ENCODE data around the gene TLDC2.

TLDC2 gene

GRCh38 chr20:36916199-36916598 lies 40.3 kb downstream of the TLDC2 start:
- Histone ChIP-seq H3K79me2 (ENCODE audit: control insufficient read depth, insufficient read depth, low read length) (no peaks in the 10 kb centered on the region), H2AK5ac (ENCODE audit: low read length) (no peak overlapping the region), H3K27me3 (ENCODE audit: insufficient read depth, low read length, poor library complexity) (no peaks in the 10 kb centered on the region), H3K4me1 (ENCODE audit: control insufficient read depth, low read depth, low read length) (no peaks in the 10 kb centered on the region), H3K56ac (ENCODE audit: low read length) (no peak overlapping the region), H3K9ac (ENCODE audit: low read length) (no peak overlapping the region), H3K4ac (ENCODE audit: low read depth, low read length) (no peak overlapping the region), H3K23ac (ENCODE audit: low read length) (no peak overlapping the region), H2BK15ac (replicated peaks; ENCODE audit: low read depth) (no peak overlapping the region), H3K4me3 (ENCODE audit: low read length) (no peak overlapping the region), H4K5ac (ENCODE audit: low read length) (no peak overlapping the region), H2BK120ac (ENCODE audit: low read depth, low read length) (no peak overlapping the region), H3K27ac (ENCODE audit: low read depth, low read length) (no peak overlapping the region), H3K18ac (ENCODE audit: low read length) (no peak overlapping the region), H2BK5ac (ENCODE audit: low read length) (no peak overlapping the region), H3K36me3 (ENCODE audit: control insufficient read depth, insufficient read depth, low read length) (no peaks in the 10 kb centered on the region), H4K8ac (ENCODE audit: low read depth, low read length) (no peak overlapping the region), H3K4me2 (ENCODE audit: low read length) (no peak overlapping the region), H3K79me1 (ENCODE audit: low read length) (no peaks in the 10 kb centered on the region)
- no peak for DNase-seq
- no CpG with 5 or more reads among the region's 2 CpGs for WGBS (ENCODE audit: extremely low coverage, insufficient coverage, low lambda C conversion rate)

- Histone ChIP-seq H3K79me1 (ENCODE audit: low read length) (no peaks in the 10 kb centered on the region), H3K4me1 (ENCODE audit: control insufficient read depth, low read depth, low read length) (no peaks in the 10 kb centered on the region), H2BK120ac (ENCODE audit: low read depth, low read length) (no peak overlapping the region), H3K9ac (ENCODE audit: low read length) (no peak overlapping the region), H2BK5ac (ENCODE audit: low read length) (no peak overlapping the region), H3K4me2 (ENCODE audit: low read length) (no peak overlapping the region), H2BK15ac (replicated peaks; ENCODE audit: low read depth) (no peak overlapping the region), H2AK5ac (ENCODE audit: low read length) (no peak overlapping the region), H4K8ac (ENCODE audit: low read depth, low read length) (no peak overlapping the region), H4K5ac (ENCODE audit: low read length) (no peak overlapping the region), H3K27me3 (ENCODE audit: insufficient read depth, low read length, poor library complexity) (no peaks in the 10 kb centered on the region), H3K4ac (ENCODE audit: low read depth, low read length) (no peak overlapping the region), H3K27ac (ENCODE audit: low read depth, low read length) (no peak overlapping the region), H3K4me3 (ENCODE audit: low read length) (no peak overlapping the region), H3K36me3 (ENCODE audit: control insufficient read depth, insufficient read depth, low read length) (no peaks in the 10 kb centered on the region), H3K79me2 (ENCODE audit: control insufficient read depth, insufficient read depth, low read length) (no peaks in the 10 kb centered on the region), H3K23ac (ENCODE audit: low read length) (no peak overlapping the region), H3K56ac (ENCODE audit: low read length) (no peak overlapping the region), H3K18ac (ENCODE audit: low read length) (no peak overlapping the region)
- WGBS (ENCODE audit: extremely low coverage, insufficient coverage, low lambda C conversion rate), result no CpG with 5 or more reads among the region's 6 CpGs
- DNase-seq, result no peak
Measured at GRCh38 chr20:36917240-36917639, 41.3 kb downstream of the TLDC2 start.

GRCh38 chr20:36917943-36918342 lies 42.0 kb downstream of the TLDC2 start:
- Histone ChIP-seq H3K18ac (ENCODE audit: low read length) (no peak overlapping the region), H2BK5ac (ENCODE audit: low read length) (no peak overlapping the region), H2BK15ac (replicated peaks; ENCODE audit: low read depth) (no peak overlapping the region), H3K36me3 (ENCODE audit: control insufficient read depth, insufficient read depth, low read length) (no peaks in the 10 kb centered on the region), H3K4ac (ENCODE audit: low read depth, low read length) (no peak overlapping the region), H3K27ac (ENCODE audit: low read depth, low read length) (no peak overlapping the region), H3K56ac (ENCODE audit: low read length) (no peak overlapping the region), H3K23ac (ENCODE audit: low read length) (no peak overlapping the region), H3K4me1 (ENCODE audit: control insufficient read depth, low read depth, low read length) (no peaks in the 10 kb centered on the region), H4K8ac (ENCODE audit: low read depth, low read length) (no peak overlapping the region), H3K4me2 (ENCODE audit: low read length) (no peak overlapping the region), H3K4me3 (ENCODE audit: low read length) (no peak overlapping the region), H2BK120ac (ENCODE audit: low read depth, low read length) (no peak overlapping the region), H3K79me2 (ENCODE audit: control insufficient read depth, insufficient read depth, low read length) (no peaks in the 10 kb centered on the region), H4K5ac (ENCODE audit: low read length) (no peak overlapping the region), H2AK5ac (ENCODE audit: low read length) (no peak overlapping the region), H3K9ac (ENCODE audit: low read length) (no peak overlapping the region), H3K79me1 (ENCODE audit: low read length) (no peaks in the 10 kb centered on the region), H3K27me3 (ENCODE audit: insufficient read depth, low read length, poor library complexity) (no peaks in the 10 kb centered on the region)
- DNase-seq, result no peak

- Histone ChIP-seq H3K23ac (ENCODE audit: low read length) (no peak overlapping the region), H3K18ac (ENCODE audit: low read length) (no peak overlapping the region), H3K79me2 (ENCODE audit: control insufficient read depth, insufficient read depth, low read length) (no peaks in the 10 kb centered on the region), H4K5ac (ENCODE audit: low read length) (no peak overlapping the region), H3K4me3 (ENCODE audit: low read length) (no peak overlapping the region), H3K4ac (ENCODE audit: low read depth, low read length) (no peak overlapping the region), H2AK5ac (ENCODE audit: low read length) (no peak overlapping the region), H4K8ac (ENCODE audit: low read depth, low read length) (no peak overlapping the region), H3K27me3 (ENCODE audit: insufficient read depth, low read length, poor library complexity) (no peaks in the 10 kb centered on the region), H3K4me2 (ENCODE audit: low read length) (no peak overlapping the region), H3K36me3 (ENCODE audit: control insufficient read depth, insufficient read depth, low read length) (no peaks in the 10 kb centered on the region), H3K4me1 (ENCODE audit: control insufficient read depth, low read depth, low read length) (no peaks in the 10 kb centered on the region), H3K56ac (ENCODE audit: low read length) (no peak overlapping the region), H3K79me1 (ENCODE audit: low read length) (no peaks in the 10 kb centered on the region), H2BK120ac (ENCODE audit: low read depth, low read length) (no peak overlapping the region), H2BK5ac (ENCODE audit: low read length) (no peak overlapping the region), H2BK15ac (replicated peaks; ENCODE audit: low read depth) (no peak overlapping the region), H3K9ac (ENCODE audit: low read length) (no peak overlapping the region), H3K27ac (ENCODE audit: low read depth, low read length) (no peak overlapping the region)
- peak; percentile 59 for DNase-seq
- no CpG with 5 or more reads among the region's 2 CpGs for WGBS (ENCODE audit: extremely low coverage, insufficient coverage, low lambda C conversion rate)
Measured at GRCh38 chr20:36919715-36920333, 43.9 kb downstream of the TLDC2 start.

GRCh38 chr20:36920334-36920730 lies 44.4 kb downstream of the TLDC2 start:
- Histone ChIP-seq H3K4ac (ENCODE audit: low read depth, low read length) (no peak overlapping the region), H3K4me3 (ENCODE audit: low read length) (no peak overlapping the region), H3K79me1 (ENCODE audit: low read length) (no peaks in the 10 kb centered on the region), H3K27me3 (ENCODE audit: insufficient read depth, low read length, poor library complexity) (no peaks in the 10 kb centered on the region), H3K9ac (ENCODE audit: low read length) (no peak overlapping the region), H4K8ac (ENCODE audit: low read depth, low read length) (no peak overlapping the region), H3K56ac (ENCODE audit: low read length) (no peak overlapping the region), H2AK5ac (ENCODE audit: low read length) (no peak overlapping the region), H2BK15ac (replicated peaks; ENCODE audit: low read depth) (no peak overlapping the region), H3K4me1 (ENCODE audit: control insufficient read depth, low read depth, low read length) (no peaks in the 10 kb centered on the region), H3K36me3 (ENCODE audit: control insufficient read depth, insufficient read depth, low read length) (no peaks in the 10 kb centered on the region), H2BK5ac (ENCODE audit: low read length) (no peak overlapping the region), H3K18ac (ENCODE audit: low read length) (no peak overlapping the region), H3K4me2 (ENCODE audit: low read length) (no peak overlapping the region), H4K5ac (ENCODE audit: low read length) (no peak overlapping the region), H3K23ac (ENCODE audit: low read length) (no peak overlapping the region), H2BK120ac (ENCODE audit: low read depth, low read length) (no peak overlapping the region), H3K79me2 (ENCODE audit: control insufficient read depth, insufficient read depth, low read length) (no peaks in the 10 kb centered on the region), H3K27ac (ENCODE audit: low read depth, low read length) (no peak overlapping the region)
- DNase-seq, result no peak
- no CpG with 5 or more reads among the region's 8 CpGs for WGBS (ENCODE audit: extremely low coverage, insufficient coverage, low lambda C conversion rate)

Data from mesendoderm (in vitro differentiated cells).